Sigmoid colon (tissue), 7 donors: ENCODE data around the gene RADX. TPM values are rescaled to one million over a fixed set of nuclear protein-coding genes. Genes with fewer than 3 reads are reported as not detected.

Experiments
- DNase-seq: peaks from one replicate; pipeline ENCODE4 v3.0.0-alpha.2; 2019
- H3K27ac ChIP-seq, 4 donors: fragments of 200-600 bp; sonication (generic); one replicate each; pipeline ENCODE4 v1.5.1; 2016 to 2019; ENCODE audit warnings: mild to moderate bottlenecking in 1 of 4
- H3K27me3 ChIP-seq, 3 donors: fragments of 200-600 bp; sonication (generic); one replicate each; pipeline ENCODE4 v1.5.1; 2019; ENCODE audit warnings: mild to moderate bottlenecking in 1 of 3
- H3K36me3 ChIP-seq, 4 donors: fragments of 200-600 bp; sonication (generic); one replicate each; pipeline ENCODE4 v1.5.1; 2016 to 2019
- H3K4me1 ChIP-seq, 4 donors: fragments of 200-600 bp; sonication (generic); one replicate each; pipeline ENCODE4 v1.5.1; 2017 to 2019
- H3K4me3 ChIP-seq, 4 donors: fragments of 200-600 bp; sonication (generic); one replicate each; pipeline ENCODE4 v1.5.1; 2017 to 2019; ENCODE audit warnings: mild to moderate bottlenecking in 2 of 4, moderate library complexity in 1 of 4
- H3K9me3 ChIP-seq, 4 donors: fragments of 200-600 bp in 3 of 4; sonication (generic) in 3 of 4; one replicate each; pipeline versions ENCODE4 v1.5.1 to v1.6.1; 2013 to 2019
- CTCF ChIP-seq, 4 experiments: fragments of 450-650 bp in 3 of 4; fragments of 200-600 bp in 1 of 4; IDR thresholded peaks; one replicate each; pipeline ENCODE4 v1.5.1; 2016 to 2019; ENCODE audit warnings: antibody characterized with exemption in 4 of 4, mild to moderate bottlenecking in 3 of 4, moderate library complexity in 2 of 4
- EP300 ChIP-seq, 4 donors: sonication (generic); formaldehyde crosslinking; IDR thresholded peaks; one replicate each; pipeline ENCODE4 v1.6.1; 2017; ENCODE audit warnings: antibody characterized with exemption in 4 of 4
- POLR2A ChIP-seq, 2 donors: fragments of 450-650 bp; IDR thresholded peaks; one replicate each; pipeline ENCODE4 v1.6.1; 2016; ENCODE audit warnings: antibody characterized with exemption in 2 of 2, mild to moderate bottlenecking in 2 of 2, moderate library complexity in 2 of 2
- POLR2AphosphoS5 ChIP-seq, 4 donors: sonication (generic); formaldehyde crosslinking; IDR thresholded peaks; one replicate each; pipeline ENCODE4 v1.6.1; 2017; ENCODE audit warnings: antibody characterized with exemption in 4 of 4
- WGBS, 2 donors: extraction: QIAGEN DNeasy Blood & Tissue Kit; methylation state at CpG; one replicate each; pipeline ENCODE4 v1.1.7; 2013; 5-methylcytosine and 5-hydroxymethylcytosine counted together
- intact Hi-C: fragments of 100-400 bp; cut with DNase I; formaldehyde crosslinking; loops from one replicate; pipeline ENCODE4 v1.15.1; 2023
- polyA plus RNA-seq, 3 donors: library from polyadenylated mRNA; stranded (reverse); fragments of 200-250 nt; gene quantifications; one replicate each; pipeline ENCODE4 v1.2.3, GENCODE V29; 2013
- total RNA-seq, 4 donors: library from RNA; depleted of rRNA; stranded (reverse); fragments of >200 nt; gene quantifications; one replicate each; pipeline ENCODE4 v1.1.0, GENCODE V29; 2016
- donor health status: healthy with polysubstance abuse.
- donor health status: Bipolar disorder and iron deficiency.
- donor health status: healthy.

Gene RADX
- total and polyA plus RNA-seq, 7 donors: 0.60 to 7.3 (median 1.1) TPM

DNA sequence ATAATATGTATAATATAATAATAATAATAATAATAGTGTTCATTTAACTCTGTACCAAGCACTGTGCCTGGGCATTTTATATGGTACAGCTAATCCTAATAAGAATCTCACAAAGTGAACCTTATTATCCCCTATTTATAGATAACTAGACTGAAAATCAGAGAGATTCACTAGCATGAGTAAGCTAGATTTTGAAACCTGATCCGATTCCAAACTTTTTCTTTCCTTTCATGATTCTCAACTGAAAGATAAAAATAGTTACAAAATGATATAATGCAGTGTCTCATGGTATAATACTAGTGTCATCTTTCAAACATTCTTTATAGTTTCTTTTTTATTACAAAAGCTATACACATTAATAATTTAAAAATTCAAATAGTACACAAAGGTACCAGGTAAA, 58.9 kb downstream of the RADX start:
- H3K27me3 ChIP-seq: peaks cover 0 to 3% (median 0%) of the 10 kb centered on the region in 3 donors
- H3K36me3 ChIP-seq: no peaks in the 10 kb centered on the region
- H3K4me3 ChIP-seq: no peak overlapping the region
- H3K27ac ChIP-seq: no peak overlapping the region
- H3K4me1 ChIP-seq: no peaks in the 10 kb centered on the region
- no peaks in the 10 kb centered on the region for H3K9me3 ChIP-seq
- no peak for DNase-seq
- 94 to 97% methylated on average over 1 of the region's 1 CpG for WGBS, 2 donors
- intact Hi-C loops: no loop called here
- no peak for TF ChIP-seq POLR2A (IDR thresholded peaks at IDR 0.05)
- TF ChIP-seq POLR2AphosphoS5 (IDR thresholded peaks at IDR 0.05): no peak
- TF ChIP-seq EP300 (IDR thresholded peaks at IDR 0.05): no peak
- TF ChIP-seq CTCF (IDR thresholded peaks at IDR 0.05): no peak

- no peak for DNase-seq
- WGBS, 2 donors: 91 to 98% methylated on average over 4 of the region's 4 CpGs
- Histone ChIP-seq H3K27ac (no peak overlapping the region), H3K27me3 (peaks cover 0 to 3% (median 0%) of the 10 kb centered on the region in 3 donors), H3K36me3 (no peaks in the 10 kb centered on the region), H3K4me1 (no peaks in the 10 kb centered on the region), H3K9me3 (no peaks in the 10 kb centered on the region), H3K4me3 (no peak overlapping the region)
- no peak for TF ChIP-seq POLR2A (IDR thresholded peaks at IDR 0.05)
- no peak for TF ChIP-seq POLR2AphosphoS5 (IDR thresholded peaks at IDR 0.05)
- TF ChIP-seq CTCF (IDR thresholded peaks at IDR 0.05): no peak
- no peak for TF ChIP-seq EP300 (IDR thresholded peaks at IDR 0.05)
- intact Hi-C loops: no loop called here
These were observed 60.7 kb downstream of the RADX start for GRCh38 chrX:106672527-106672926.

DNA sequence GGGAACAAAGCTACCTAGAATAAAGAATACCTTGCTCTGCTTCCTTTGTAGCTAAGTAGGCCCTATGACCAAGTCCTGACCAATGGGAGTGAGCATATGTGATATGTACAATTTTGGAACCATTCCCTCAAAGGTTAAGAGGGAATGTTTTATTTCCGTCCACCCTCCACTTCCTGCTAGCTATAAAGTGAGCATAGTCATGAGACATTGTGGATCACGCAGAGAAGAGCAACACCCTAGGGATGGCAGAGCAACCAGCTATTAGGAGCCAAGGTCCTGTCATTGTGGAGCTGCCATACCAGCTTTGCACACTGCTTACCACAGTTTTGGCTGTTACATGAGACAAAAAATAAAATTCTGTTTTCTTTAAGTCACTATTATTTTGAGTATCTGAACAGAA, 68.9 kb downstream of the RADX start:
- no peak for DNase-seq
- TF ChIP-seq EP300 (IDR thresholded peaks at IDR 0.05): no peak
- no peak for TF ChIP-seq POLR2AphosphoS5 (IDR thresholded peaks at IDR 0.05)
- TF ChIP-seq CTCF (IDR thresholded peaks at IDR 0.05): no peak
- TF ChIP-seq POLR2A (IDR thresholded peaks at IDR 0.05): no peak
- Histone ChIP-seq H3K27me3 (no peaks in the 10 kb centered on the region), H3K4me1 (no peaks in the 10 kb centered on the region), H3K27ac (no peak overlapping the region), H3K4me3 (no peak overlapping the region), H3K36me3 (no peaks in the 10 kb centered on the region), H3K9me3 (no peaks in the 10 kb centered on the region)
- intact Hi-C loops: no loop called here
- WGBS, 2 donors: 11 to 53% methylated on average over 2 of the region's 2 CpGs

DNA sequence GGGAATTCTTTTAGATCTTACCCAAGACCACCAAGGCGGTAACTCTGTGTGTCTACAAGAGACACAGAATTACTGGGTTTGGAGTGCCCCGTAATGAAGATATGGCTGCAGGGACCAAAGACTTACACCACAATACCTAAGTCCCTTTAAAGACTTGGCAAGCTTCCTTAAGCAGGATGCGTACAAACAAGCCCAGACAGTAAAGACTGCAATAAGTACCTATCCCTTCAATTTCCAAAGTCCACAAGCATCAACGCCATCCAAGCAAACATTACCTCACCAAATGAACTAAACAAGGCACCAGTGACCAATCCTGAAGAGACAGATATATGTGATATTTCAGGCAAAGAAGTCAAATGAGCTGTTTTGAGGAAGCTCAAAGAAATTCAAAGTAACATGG, 72.4 kb downstream of the RADX start:
- no peak overlapping the region for H3K4me3 ChIP-seq
- H3K9me3 ChIP-seq: no peaks in the 10 kb centered on the region
- 45 to 85% methylated on average over 4 of the region's 4 CpGs for WGBS, 2 donors
- intact Hi-C loops: no loop called here
- H3K36me3 ChIP-seq: no peaks in the 10 kb centered on the region
- no peak for DNase-seq
- H3K4me1 ChIP-seq: no peaks in the 10 kb centered on the region
- H3K27me3 ChIP-seq: no peaks in the 10 kb centered on the region
- H3K27ac ChIP-seq: no peak overlapping the region
- TF ChIP-seq POLR2AphosphoS5 (IDR thresholded peaks at IDR 0.05): no peak
- TF ChIP-seq CTCF (IDR thresholded peaks at IDR 0.05): no peak
- TF ChIP-seq EP300 (IDR thresholded peaks at IDR 0.05): no peak
- no peak for TF ChIP-seq POLR2A (IDR thresholded peaks at IDR 0.05)

DNA sequence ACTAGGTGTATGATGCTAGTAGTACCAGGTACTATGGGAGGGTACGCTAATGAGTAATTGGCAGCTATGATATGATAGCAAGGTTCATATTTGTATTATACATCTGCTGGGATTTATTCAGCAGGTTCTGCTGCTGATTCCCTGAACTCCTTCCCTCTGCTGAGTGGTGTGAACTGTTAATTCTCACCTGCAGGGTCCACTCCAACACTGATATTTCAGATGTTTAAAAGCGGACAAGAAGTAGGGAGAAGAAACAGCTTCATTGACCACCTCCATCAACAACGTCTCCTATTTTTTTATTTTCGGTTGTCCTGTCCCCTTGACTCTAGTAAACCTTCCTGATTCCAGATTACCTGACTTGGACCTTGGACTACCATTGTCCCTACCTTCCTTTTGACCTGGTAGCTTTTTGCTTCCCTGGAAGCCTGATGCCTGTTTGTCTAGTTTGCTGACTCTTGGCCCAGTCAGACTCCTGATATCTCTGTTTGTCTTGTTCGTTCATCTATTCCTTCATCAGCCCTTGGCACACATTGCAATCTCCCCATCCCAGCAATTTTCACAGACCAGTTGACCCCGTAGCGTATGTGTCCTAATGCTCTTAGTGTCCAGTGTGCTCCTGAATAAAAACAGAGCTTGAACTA, 80.8 kb downstream of the RADX start:
- Histone ChIP-seq H3K36me3 (no peaks in the 10 kb centered on the region), H3K9me3 (no peaks in the 10 kb centered on the region), H3K27me3 (no peaks in the 10 kb centered on the region), H3K27ac (no peak overlapping the region), H3K4me1 (no peaks in the 10 kb centered on the region), H3K4me3 (no peak overlapping the region)
- intact Hi-C loops: no loop called here
- DNase-seq: no peak
- 20 to 66% methylated on average over 7 of the region's 7 CpGs for WGBS, 2 donors
- no peak for TF ChIP-seq EP300 (IDR thresholded peaks at IDR 0.05)
- no peak for TF ChIP-seq POLR2AphosphoS5 (IDR thresholded peaks at IDR 0.05)
- TF ChIP-seq POLR2A (IDR thresholded peaks at IDR 0.05): no peak
- TF ChIP-seq CTCF (IDR thresholded peaks at IDR 0.05): no peak
